PC-3 (cell line): Measurements from ENCODE around the gene TIGD4. TPM values are rescaled to one million over a fixed set of nuclear protein-coding genes. Genes with fewer than 3 reads are reported as not detected.

ENCODE experiments used
- ATAC-seq: fragments of 200-7000 bp; cut with Tn5 transposase; 2 replicates; pipeline ENCODE4 v1.9.1; 2020; ENCODE audit warnings: mild to moderate bottlenecking, moderate library complexity
- BruUV-seq: library from RNA; stranded (reverse); fragments of 400-500 nt; replicated peaks from 2 replicates; lab custom pipeline; 2021; lab: Mats Ljungman, UMichigan
- CTCF ChIA-PET: fragments of 300-600 bp; sonication (Branson Sonifier 250); formaldehyde crosslinking; loops from one replicate; lab custom pipeline; 2022; ENCODE audit warnings: antibody characterized with exemption; lab: Charles Lee
- POLR2A ChIA-PET: fragments of 300-600 bp; sonication (Branson Sonifier 250); formaldehyde crosslinking; loops from one replicate; lab custom pipeline; 2022; ENCODE audit warnings: antibody characterized with exemption; ENCODE audit not compliant: unreplicated experiment; lab: Charles Lee
- DNase-seq: peaks from one replicate; pipeline ENCODE4 v3.0.0-alpha.2; 2015
- H2AFZ ChIP-seq: fragments of 300-600 bp; sonication (generic); 2 replicates; pipeline ENCODE4 v1.6.0; 2016; ENCODE audit warnings: antibody characterized with exemption, low read length
- H3F3A ChIP-seq: fragments of 300-600 bp; sonication (generic); one replicate; pipeline ENCODE4 v1.6.0; 2017; ENCODE audit warnings: antibody characterized with exemption, low read length, control low read depth, mild to moderate bottlenecking; ENCODE audit not compliant: unreplicated experiment
- H3K27ac ChIP-seq: fragments of 300-600 bp; sonication (generic); 2 replicates; pipeline ENCODE4 v1.5.1; 2016; ENCODE audit warnings: mild to moderate bottlenecking, low read length
- H3K27me3 ChIP-seq: fragments of 300-600 bp; sonication (generic); 2 replicates; pipeline ENCODE4 v1.6.1; 2016; ENCODE audit warnings: low read length, mixed read lengths
- H3K36me3 ChIP-seq: fragments of 300-600 bp; sonication (generic); 2 replicates; pipeline ENCODE4 v1.6.1; 2016; ENCODE audit warnings: low read depth, mixed run types, low read length, mixed read lengths
- H3K4me1 ChIP-seq: fragments of 300-600 bp; sonication (generic); 2 replicates; pipeline ENCODE4 v1.5.1; 2016; ENCODE audit warnings: low read length; ENCODE audit not compliant: insufficient read depth
- H3K4me2 ChIP-seq: fragments of 300-600 bp; sonication (generic); 2 replicates; pipeline ENCODE4 v1.6.0; 2016; ENCODE audit warnings: low read length
- H3K4me3 ChIP-seq: fragments of 300-600 bp; sonication (generic); 2 replicates; pipeline ENCODE4 v1.5.1; 2016; ENCODE audit warnings: mild to moderate bottlenecking, low read length, mixed read lengths
- H3K79me2 ChIP-seq: fragments of 300-600 bp; sonication (generic); 2 replicates; pipeline ENCODE4 v1.6.1; 2017; ENCODE audit warnings: low read length, mixed read lengths
- H3K9ac ChIP-seq: fragments of 300-600 bp; sonication (generic); 2 replicates; pipeline ENCODE4 v1.6.0; 2016; ENCODE audit warnings: mild to moderate bottlenecking, low read length
- H3K9me2 ChIP-seq: fragments of 300-600 bp; sonication (generic); replicated peaks from 2 replicates; pipeline ENCODE4 v1.6.1; 2016; ENCODE audit warnings: mixed run types, low read length, mixed read lengths
- H3K9me3 ChIP-seq: fragments of 300-600 bp; sonication (generic); 2 replicates; pipeline ENCODE4 v1.6.1; 2016; ENCODE audit warnings: low read length, mixed read lengths
- H4K20me1 ChIP-seq: fragments of 300-600 bp; sonication (generic); 2 replicates; pipeline ENCODE4 v1.6.1; 2016; ENCODE audit warnings: low read length, mixed read lengths
- CTCF ChIP-seq: fragments of 300-600 bp; sonication (generic); conservative IDR thresholded peaks from 2 replicates; pipeline ENCODE4 v1.5.1; 2017; ENCODE audit warnings: antibody characterized with exemption, low read depth, mild to moderate bottlenecking, low read length
- EZH2 ChIP-seq: fragments of 300-600 bp; sonication (generic); IDR thresholded peaks from one replicate; pipeline ENCODE4 v1.6.1; 2017; ENCODE audit warnings: antibody characterized with exemption, mild to moderate bottlenecking, low read length; ENCODE audit not compliant: unreplicated experiment
- EZH2phosphoT487 ChIP-seq: fragments of 300-600 bp; sonication (generic); IDR thresholded peaks from 2 replicates; pipeline ENCODE4 v1.6.1; 2018; ENCODE audit warnings: mild to moderate bottlenecking, antibody characterized with exemption, low read length, borderline replicate concordance
- intact Hi-C: fragments of 100-400 bp; cut with micrococcal nuclease; formaldehyde crosslinking; loops from 2 replicates; pipeline ENCODE4 v1.9.0; 2023
- total RNA-seq: library from RNA; depleted of rRNA; stranded (reverse); fragments of >200 nt; gene quantifications from 2 replicates; pipeline ENCODE4 v1.2.3, GENCODE V29; 2014

Gene TIGD4
- total RNA-seq, 1 experiment from 2014 or later: 0.07 TPM

DNA sequence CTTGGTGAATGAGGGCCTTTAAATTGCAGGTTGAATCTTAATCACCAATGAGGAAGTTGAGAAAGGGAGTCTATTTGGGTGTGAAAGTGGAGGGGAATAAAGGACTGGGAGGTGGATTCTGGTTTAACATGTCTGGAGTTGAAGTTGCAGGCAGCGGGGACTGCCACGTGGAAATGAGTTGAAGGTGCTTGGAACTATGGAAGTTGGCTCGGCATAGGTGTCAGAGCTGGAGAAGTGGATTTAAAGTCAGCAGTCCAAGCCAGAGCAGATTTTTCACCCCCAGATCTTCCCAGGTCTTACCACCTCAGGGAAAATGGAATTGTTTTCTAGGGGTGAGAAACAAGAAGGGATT lies 44.9 kb downstream of the TIGD4 start:
- Histone ChIP-seq H3K79me2 (no peaks in the 10 kb centered on the region), H4K20me1 (no peaks in the 10 kb centered on the region), H3K27ac (no peak overlapping the region), H3K27me3 (no peaks in the 10 kb centered on the region), H3K9me2 (no peaks in the 10 kb centered on the region), H3K36me3 (no peaks in the 10 kb centered on the region), H3K4me3 (no peak overlapping the region), H2AFZ (no peak overlapping the region), H3K4me2 (no peak overlapping the region), H3K9me3 (no peaks in the 10 kb centered on the region), H3K4me1 (peaks cover 2% of the 10 kb centered on the region; the same call in 1 of the 2 replicates), H3K9ac (no peak overlapping the region), H3F3A (no peaks in the 10 kb centered on the region)
- CTCF ChIA-PET: interaction anchor here (1.1 kb wide), 1 partner anchor 280 kb away, joined by 3 read pairs; no protein-coding TSS in a partner anchor
- intact Hi-C loops: loop anchor here (1.0 to 10.0 kb wide), 5 partner anchors 52 to 320 kb away; no protein-coding TSS in a partner anchor
- POLR2A ChIA-PET: no interaction called here
- TF ChIP-seq CTCF: no peak
- TF ChIP-seq EZH2phosphoT487: no peak
- no peak for TF ChIP-seq EZH2
- no TSS peak for BruUV-seq
- no peak for DNase-seq
- ATAC-seq: no peak

DNA sequence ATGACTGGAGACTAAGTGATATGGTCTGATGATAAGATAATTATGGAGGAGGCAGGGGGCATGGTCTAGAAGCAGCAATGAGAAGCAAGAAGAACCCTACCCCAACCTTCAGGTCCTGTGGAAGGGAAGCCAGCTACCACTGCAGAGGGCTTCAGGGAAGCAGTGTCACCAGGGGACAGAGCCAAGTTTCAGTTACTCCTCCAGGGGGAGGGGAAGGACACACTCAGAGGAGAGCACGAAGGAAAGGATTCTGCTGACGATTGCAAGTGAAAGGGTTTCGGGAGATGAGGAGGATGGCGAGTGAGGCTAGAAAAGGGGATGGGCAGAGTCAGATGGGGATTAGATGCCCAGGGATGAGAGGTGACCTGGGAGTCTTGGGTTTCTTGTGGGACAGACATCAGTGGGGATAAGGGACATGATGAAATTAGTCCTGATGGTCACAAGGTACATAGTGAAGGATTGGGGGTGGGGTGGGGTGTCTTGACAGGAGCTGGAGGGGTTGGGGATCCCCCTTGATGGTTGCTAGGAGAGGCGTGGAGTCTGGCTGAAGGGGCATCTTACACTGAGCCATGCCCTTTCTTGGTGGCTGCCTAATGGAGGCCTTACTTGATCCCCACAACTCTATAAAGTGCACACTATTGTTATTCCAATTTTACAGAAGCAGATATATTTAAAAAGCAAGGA lies 45.4 kb downstream of the TIGD4 start:
- Histone ChIP-seq H3K4me3 (no peak overlapping the region), H3K27me3 (no peaks in the 10 kb centered on the region), H3K36me3 (no peaks in the 10 kb centered on the region), H4K20me1 (no peaks in the 10 kb centered on the region), H3K9me2 (no peaks in the 10 kb centered on the region), H2AFZ (no peak overlapping the region), H3F3A (no peaks in the 10 kb centered on the region), H3K9ac (no peak overlapping the region), H3K27ac (no peak overlapping the region), H3K9me3 (no peaks in the 10 kb centered on the region), H3K4me1 (peaks cover 7% of the 10 kb centered on the region; the same call in 1 of the 2 replicates), H3K79me2 (no peaks in the 10 kb centered on the region), H3K4me2 (no peak overlapping the region)
- DNase-seq (no peak), ATAC-seq (no peak)
- TF ChIP-seq EZH2phosphoT487: no peak
- TF ChIP-seq CTCF: no peak
- no peak for TF ChIP-seq EZH2
- CTCF ChIA-PET: no interaction called here
- intact Hi-C loops: loop anchor here (2.0 to 10.0 kb wide), 2 partner anchors 233 to 319 kb away; no protein-coding TSS in a partner anchor
- BruUV-seq: no TSS peak
- POLR2A ChIA-PET: no interaction called here

GRCh38 chr4:152731997-152732396 lies 47.5 kb downstream of the TIGD4 start:
- BruUV-seq: no TSS peak
- no peak overlapping the region for H3K4me2 ChIP-seq
- H3K9me2 ChIP-seq: no peaks in the 10 kb centered on the region
- ATAC-seq (no peak), DNase-seq (no peak)
- POLR2A ChIA-PET: no interaction called here
- H3K4me3 ChIP-seq: no peak overlapping the region
- no peaks in the 10 kb centered on the region for H3F3A ChIP-seq
- no peaks in the 10 kb centered on the region for H3K36me3 ChIP-seq
- H3K27me3 ChIP-seq: no peaks in the 10 kb centered on the region
- CTCF ChIA-PET: interaction anchor here (0.7 kb wide), 1 partner anchor 91 kb away, joined by 6 read pairs; no protein-coding TSS in a partner anchor
- intact Hi-C loops: loop anchor here (10.0 kb wide), 1 partner anchor 317 kb away; no protein-coding TSS in a partner anchor
- H2AFZ ChIP-seq: no peak overlapping the region
- TF ChIP-seq CTCF (no peak), EZH2phosphoT487 (no peak), EZH2 (no peak)
- H3K9me3 ChIP-seq: no peaks in the 10 kb centered on the region
- H3K4me1 ChIP-seq: peaks cover 7% of the 10 kb centered on the region; the same call in 1 of the 2 replicates
- H3K27ac ChIP-seq: no peak overlapping the region
- H3K9ac ChIP-seq: no peak overlapping the region
- no peaks in the 10 kb centered on the region for H3K79me2 ChIP-seq
- H4K20me1 ChIP-seq: no peaks in the 10 kb centered on the region
